NCI-H2107 treated with DMSO at 0.1 percent for 48 hours (cell line): ENCODE data around the gene SEMA4D.
"Not testable (repeated sequence)": the region's sequence is repeated elsewhere in the genome, so short reads cannot be mapped to it uniquely, and the experiment has no call there.

Experiments
- DNase-seq: peaks from one replicate; lab custom pipeline; 2025; ENCODE audit not compliant: unreplicated experiment; lab: John Stamatoyannopoulos, UW

SEMA4D gene

GRCh38 chr9:89482901-89483361 lies 15.0 kb downstream of the SEMA4D start:
- DNase-seq = peak; percentile 69

- no peak for DNase-seq
Observed at GRCh38 chr9:89482056-89482851, 15.7 kb downstream of the SEMA4D start.

- no peak for DNase-seq
Observed at GRCh38 chr9:89481538-89481915, 16.4 kb downstream of the SEMA4D start.

DNA sequence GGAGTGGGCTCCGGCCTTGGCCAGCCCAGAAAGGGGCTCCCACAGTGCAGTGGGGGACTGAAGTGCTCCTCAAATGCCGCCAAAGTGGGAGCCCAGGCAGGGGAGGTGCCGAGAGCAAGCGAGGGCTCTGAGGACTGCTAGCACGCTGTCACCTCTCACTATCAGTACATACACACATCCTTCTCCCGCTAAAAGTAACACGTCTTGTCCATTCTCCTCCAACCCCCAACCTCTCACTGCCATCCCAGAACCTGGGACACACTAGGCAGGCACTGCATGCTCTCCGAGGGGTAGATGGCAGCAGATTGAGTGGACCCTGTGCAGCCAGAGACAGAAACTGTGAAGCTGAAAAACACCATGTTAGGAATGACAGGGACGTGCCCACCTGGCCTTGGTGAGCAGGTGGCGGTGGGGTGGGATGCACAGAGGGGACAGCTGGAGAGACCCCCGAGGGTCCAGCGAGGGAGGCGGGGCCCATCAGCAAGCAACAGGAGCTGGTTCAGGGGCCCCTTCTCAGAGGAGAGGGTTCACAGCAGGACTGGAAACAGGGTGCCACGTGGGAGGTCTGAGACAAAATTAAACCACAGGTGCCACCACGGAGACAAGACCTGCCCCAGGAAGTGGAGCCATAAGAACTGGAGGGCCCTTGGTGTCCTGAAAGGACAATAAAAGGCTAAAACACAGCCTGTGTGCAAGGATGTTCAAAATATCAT lies 16.9 kb downstream of the SEMA4D start:
- DNase-seq = no peak

DNA sequence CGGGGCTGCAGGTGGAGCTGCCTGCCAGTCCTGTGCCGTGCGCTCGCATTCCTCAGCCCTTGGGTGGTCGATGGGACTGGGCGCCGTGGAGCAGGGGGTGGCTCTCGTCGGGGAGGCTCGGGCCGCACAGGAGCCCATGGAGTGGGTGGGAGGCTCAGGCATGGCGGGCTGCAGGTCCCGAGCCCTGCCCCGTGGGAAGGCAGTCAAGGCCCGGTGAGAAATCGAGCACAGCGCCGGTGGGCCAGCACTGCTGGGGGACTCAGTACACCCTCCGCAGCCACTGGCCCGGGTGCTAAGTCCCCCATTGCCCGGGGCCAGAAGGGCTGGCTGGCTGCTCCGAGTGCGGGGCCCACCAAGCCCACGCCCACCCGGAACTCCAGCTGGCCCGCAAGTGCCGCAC lies 17.5 kb downstream of the SEMA4D start:
- not testable (repeated sequence) for DNase-seq

DNA sequence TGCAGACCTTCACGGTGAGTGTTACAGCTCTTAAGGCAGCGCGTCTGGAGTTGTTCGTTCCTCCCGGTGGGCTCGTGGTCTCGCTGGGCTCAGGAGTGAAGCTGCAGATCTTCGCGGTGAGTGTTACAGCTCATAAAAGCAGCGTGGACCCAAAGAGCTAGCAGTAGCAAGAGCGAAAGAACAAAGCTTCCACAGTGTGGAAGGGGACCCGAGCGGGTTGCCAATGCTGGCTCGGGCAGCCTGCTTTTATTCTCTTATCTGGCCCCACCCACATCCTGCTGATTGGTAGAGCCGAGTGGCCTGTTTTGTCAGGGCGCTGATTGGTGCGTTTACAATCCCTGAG lies 18.3 kb downstream of the SEMA4D start:
- DNase-seq = not testable (repeated sequence)

- DNase-seq = no peak
Observed at GRCh38 chr9:89478821-89479668, 18.9 kb downstream of the SEMA4D start.

DNA sequence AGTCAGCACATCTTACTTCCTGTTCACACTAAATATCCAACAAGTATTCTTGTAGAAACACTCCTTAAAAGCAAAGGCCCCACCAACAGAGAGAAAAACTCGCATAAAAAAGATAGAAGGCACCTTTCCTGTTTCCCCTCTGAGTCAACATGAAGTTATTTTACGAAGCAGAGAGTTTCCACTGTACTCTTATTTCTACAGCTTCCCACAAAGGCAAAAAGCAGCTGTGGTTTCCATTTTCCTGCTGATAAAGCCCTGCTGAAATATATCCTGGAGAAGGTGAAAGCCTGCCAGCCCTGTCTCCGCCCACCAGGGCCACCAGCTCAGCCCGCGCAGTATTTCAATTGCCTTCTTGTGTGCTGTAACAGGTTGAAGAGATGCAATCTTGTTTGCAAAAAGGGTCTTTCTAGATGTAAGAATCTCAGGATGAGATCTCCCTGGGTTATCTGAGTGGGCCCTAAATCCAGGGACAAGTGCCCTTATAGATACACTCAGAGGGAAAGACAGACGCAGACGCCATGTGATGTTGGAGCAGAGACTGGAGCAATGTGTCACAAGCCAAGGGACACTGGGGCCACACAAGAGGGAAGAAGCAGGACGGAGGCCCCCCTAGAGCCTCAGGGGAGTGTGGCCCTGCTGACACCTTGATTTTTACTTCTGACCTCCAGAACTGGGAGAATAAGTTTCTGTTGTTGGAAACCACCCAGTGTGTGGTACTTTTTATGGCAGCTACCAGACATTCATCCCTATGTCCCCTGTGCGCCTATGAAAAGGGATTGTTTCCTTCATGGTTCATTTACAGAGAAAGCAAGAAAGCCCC lies 19.9 kb downstream of the SEMA4D start:
- DNase-seq = peak; percentile 31

DNA sequence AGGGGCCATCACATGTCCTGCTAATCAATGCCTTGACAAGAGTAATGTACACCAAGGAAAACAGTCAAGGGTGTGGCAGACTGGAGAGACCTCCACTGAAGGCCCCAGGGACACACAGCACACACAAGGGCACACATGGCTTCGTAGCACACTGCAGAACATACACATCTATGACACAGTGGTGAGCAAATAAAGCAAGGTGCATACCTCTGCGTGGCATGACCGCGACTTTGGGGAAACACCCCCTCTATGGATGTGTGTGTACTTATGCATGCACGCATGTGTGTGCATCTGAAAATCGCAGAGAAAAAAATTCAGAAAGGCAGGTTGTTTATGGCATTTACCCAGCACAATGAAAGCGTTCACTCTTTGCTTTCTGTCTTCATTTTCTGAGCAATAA lies 20.5 kb downstream of the SEMA4D start:
- no peak for DNase-seq

DNA sequence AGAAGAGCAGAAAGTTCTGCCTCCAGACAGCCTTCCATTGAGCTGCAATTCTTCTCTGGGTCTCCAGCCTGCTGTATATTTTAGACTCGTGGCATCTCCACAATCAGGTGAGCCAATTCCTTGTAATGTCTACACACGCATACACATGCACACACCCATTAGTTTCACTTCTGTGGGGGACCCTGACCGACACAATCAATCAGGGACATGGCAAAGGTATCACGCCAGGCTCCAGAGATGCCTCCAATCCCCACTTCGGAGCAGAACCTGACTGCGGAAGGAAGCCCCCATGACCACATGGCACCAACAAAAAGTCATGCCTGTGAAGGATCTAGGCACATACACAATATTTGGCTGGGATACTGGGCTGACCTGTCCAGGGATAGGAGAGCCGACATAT lies 21.4 kb downstream of the SEMA4D start:
- DNase-seq = no peak

GRCh38 chr9:89475891-89476440 lies 21.9 kb downstream of the SEMA4D start:
- DNase-seq = no peak

- DNase-seq = no peak
Observed at GRCh38 chr9:89474939-89475338, 23.0 kb downstream of the SEMA4D start.

- no peak for DNase-seq
Observed at GRCh38 chr9:89473762-89474469, 24.0 kb downstream of the SEMA4D start.

DNA sequence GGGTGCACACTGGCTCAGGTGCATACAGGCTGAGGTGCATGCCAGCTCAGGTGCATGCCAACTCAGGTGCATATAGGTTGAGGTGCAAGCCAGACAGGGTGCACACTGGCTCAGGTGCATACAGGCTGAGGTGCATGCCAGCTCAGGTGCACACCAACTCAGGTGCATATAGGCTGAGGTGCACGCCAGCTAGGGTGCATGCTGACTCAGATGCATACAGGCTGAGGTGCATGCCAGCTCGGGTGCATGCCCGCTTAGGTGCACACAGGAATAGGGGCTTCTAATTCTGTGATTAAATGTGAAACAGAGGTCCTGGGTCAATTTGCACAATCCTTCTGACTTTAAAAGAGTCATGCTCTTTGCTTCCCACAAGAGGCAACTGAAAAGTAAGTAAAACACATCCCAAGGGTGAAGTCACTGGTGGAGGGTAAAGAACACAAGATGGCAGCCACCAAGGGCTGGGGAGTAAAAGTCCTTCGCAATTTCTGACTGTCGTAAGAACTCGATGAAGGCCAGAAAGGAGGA lies 26.1 kb downstream of the SEMA4D start:
- DNase-seq = not testable (repeated sequence)

DNA sequence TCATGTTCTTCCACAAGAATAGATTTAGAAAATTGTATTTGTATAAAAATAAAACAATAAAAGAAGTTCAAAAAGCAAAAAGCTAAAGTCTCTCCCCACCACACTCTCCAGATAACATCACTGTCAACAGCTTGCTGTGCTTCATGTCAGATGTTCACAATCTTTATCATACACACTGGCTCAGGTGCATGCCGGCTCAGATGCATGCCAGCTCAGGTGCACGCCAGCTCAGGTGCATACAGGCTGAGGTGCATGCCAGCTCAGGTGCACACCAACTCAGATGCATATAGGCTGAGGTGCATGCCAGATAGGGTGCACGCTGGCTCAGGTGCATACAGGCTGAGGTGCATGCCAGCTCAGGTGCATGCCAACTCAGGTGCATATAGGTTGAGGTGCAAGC lies 26.5 kb downstream of the SEMA4D start:
- no peak for DNase-seq

- peak; percentile 50 for DNase-seq
Observed at GRCh38 chr9:89470224-89470839, 27.6 kb downstream of the SEMA4D start.

DNA sequence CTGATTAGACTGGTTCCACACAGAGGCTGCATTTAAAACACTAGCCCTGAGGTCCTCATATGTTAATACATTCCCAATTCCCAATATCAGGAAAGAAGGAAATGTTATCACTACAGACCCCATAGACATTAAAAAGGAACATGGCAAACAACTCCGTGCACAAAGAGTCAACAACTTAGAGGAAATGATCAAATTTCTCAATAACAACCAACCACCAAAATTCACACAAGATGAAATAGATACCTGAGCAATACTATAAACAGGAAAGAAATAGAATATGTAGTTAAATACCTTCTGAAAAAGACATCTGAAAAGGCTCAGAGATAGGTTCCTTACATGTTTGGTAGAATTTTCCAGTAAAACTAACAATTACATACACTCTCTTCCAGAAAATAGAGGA lies 28.9 kb downstream of the SEMA4D start:
- no peak for DNase-seq

DNA sequence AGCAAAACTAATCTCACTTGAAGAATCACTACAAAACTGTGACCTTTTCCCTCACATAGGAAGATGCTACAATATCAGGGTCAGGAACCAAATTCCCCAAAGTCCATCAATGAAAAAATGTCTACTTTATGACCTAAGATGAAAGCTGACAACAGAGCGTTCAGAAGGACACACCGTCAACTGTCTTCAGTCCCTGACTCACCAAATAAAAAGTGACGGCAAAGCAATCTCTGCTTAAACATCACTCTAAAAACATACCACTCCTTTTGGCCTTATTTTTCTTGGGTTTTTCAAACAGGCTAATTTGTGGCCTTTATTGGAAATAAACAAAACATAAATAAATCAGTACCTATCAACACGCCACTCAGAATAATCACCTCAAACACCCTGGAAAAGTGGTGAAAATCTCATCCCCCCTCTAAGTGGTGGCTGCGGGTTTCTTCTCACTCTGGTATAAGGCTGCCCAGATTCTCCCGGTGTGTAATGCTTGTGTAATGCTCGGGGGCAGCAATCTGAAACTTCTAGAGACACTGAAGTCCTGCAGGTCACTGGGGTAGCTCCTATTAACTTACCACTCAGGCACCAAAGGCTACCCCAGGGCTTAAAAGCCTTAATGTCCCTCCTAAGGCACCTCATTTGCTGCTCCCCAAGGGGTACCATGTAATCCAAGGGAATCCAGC lies 29.5 kb downstream of the SEMA4D start:
- no peak for DNase-seq

DNA sequence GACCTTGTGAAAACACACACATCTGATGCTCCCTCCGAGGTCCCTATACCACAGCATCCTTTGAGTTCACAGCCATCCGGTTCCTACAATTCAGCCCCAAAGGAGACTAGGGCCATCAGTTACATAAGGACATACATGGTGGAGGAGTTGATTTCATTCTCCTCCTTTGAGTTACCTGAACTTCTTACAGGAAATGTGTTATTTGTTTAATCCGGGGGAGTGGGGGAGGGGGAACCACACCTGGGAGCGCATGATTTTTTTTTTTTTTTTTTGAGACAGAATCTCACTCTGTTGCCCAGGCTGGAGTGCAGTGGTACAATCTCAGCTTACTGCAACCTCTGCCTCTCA lies 30.7 kb downstream of the SEMA4D start:
- no peak for DNase-seq
